Skeletal muscle satellite cell (primary cell): ENCODE results near the gene SP100. TPM values are rescaled to one million over a fixed set of nuclear protein-coding genes. Genes with fewer than 3 reads are reported as not detected.

Experiments used
- H3K27me3 ChIP-seq: 2 replicates; pipeline ENCODE4 v1.7.0; 2013; ENCODE audit warnings: low read length; ENCODE audit not compliant: control insufficient read depth, insufficient read depth
- H3K36me3 ChIP-seq: 2 replicates; pipeline ENCODE4 v1.7.0; 2013; ENCODE audit warnings: mild to moderate bottlenecking, control low read depth, low read length; ENCODE audit not compliant: insufficient read depth
- H3K4me1 ChIP-seq: 2 replicates; pipeline ENCODE4 v1.7.0; 2013; ENCODE audit warnings: low read length; ENCODE audit not compliant: control insufficient read depth, insufficient read depth
- H3K4me2 ChIP-seq: 2 replicates; pipeline ENCODE4 v1.7.0; 2013; ENCODE audit warnings: mild to moderate bottlenecking, low read length
- H3K4me3 ChIP-seq: 2 replicates; pipeline ENCODE4 v1.7.0; 2013; ENCODE audit warnings: low read length
- H3K9ac ChIP-seq: 2 replicates; pipeline ENCODE4 v1.7.0; 2013; ENCODE audit warnings: mild to moderate bottlenecking, low read depth, low read length, moderate library complexity
- H3K9me3 ChIP-seq: replicated peaks from 2 replicates; pipeline ENCODE4 v1.7.0; 2013; ENCODE audit warnings: mild to moderate bottlenecking, control low read depth, low read length
- small RNA-seq: library from RNA; depleted of rRNA; stranded (forward); fragments of <200 nt; gene quantifications from one replicate; pipeline ENCODE3, GENCODE V24; 2012

The SP100 gene

DNA sequence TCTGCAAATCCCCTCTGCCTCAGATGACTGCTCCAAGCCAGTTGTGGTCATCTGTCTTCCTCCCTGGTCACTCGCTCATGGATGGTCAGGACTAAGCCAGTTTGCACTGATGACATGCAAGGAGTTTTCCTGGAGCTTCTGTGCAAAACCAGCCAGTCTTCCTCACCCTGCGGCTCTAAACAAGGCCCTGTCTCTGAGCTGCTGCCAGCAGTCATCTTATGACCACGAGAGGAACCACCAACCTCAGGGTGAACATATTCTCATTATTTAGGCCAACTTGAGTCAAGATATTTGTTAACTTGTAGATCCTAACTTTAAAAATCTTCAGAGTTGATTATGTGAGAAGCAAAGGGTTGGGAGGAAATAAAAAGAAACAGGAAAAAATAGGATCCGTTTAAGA is 176.8 kb downstream of the SP100 start:
- no peaks in the 10 kb centered on the region for H3K4me1 ChIP-seq
- H3K4me3 ChIP-seq = no peak overlapping the region
- no peak overlapping the region for H3K9ac ChIP-seq
- no peak overlapping the region for H3K4me2 ChIP-seq
- H3K27me3 ChIP-seq = peaks cover 5% of the 10 kb centered on the region
- no peaks in the 10 kb centered on the region for H3K36me3 ChIP-seq
- no peaks in the 10 kb centered on the region for H3K9me3 ChIP-seq

Small RNAs within 50 kb of the gene (small RNA-seq; reads per million reads assigned to genes)
- not detected for gene HMGB1P3
- gene RN7SL834P = not detected
- gene RNU6-451P = not detected
